Mesendoderm (in vitro differentiated cells): ENCODE measurements around the gene DAAM1.

Experiments
- DNase-seq: peaks from one replicate; pipeline ENCODE4 v3.0.0; 2013
- H2AK5ac ChIP-seq: 2 replicates; pipeline ENCODE4 v1.6.1; 2013; ENCODE audit warnings: low read length, inconsistent platforms
- H2BK120ac ChIP-seq: 2 replicates; pipeline ENCODE4 v1.6.1; 2013; ENCODE audit warnings: low read depth, mild to moderate bottlenecking, low read length, moderate library complexity, mixed read lengths
- H2BK15ac ChIP-seq: replicated peaks from 2 replicates; pipeline ENCODE4 v1.6.1; 2013; ENCODE audit warnings: low read depth, mild to moderate bottlenecking, moderate library complexity
- H2BK5ac ChIP-seq: 2 replicates; pipeline ENCODE4 v1.6.1; 2013; ENCODE audit warnings: low read length, inconsistent platforms
- H3K18ac ChIP-seq: 2 replicates; pipeline ENCODE4 v1.6.1; 2013; ENCODE audit warnings: mild to moderate bottlenecking, low read length, mixed read lengths
- H3K23ac ChIP-seq: one replicate; pipeline ENCODE4 v1.6.1; 2013; ENCODE audit warnings: low read length
- H3K27ac ChIP-seq: 2 replicates; pipeline ENCODE4 v1.5.1; 2013; ENCODE audit warnings: low read depth, mild to moderate bottlenecking, inconsistent platforms, low read length, moderate library complexity
- H3K27me3 ChIP-seq: 2 replicates; pipeline ENCODE4 v1.6.1; 2013; ENCODE audit warnings: low read length, control low read depth, mild to moderate bottlenecking, inconsistent platforms; ENCODE audit not compliant: insufficient read depth, poor library complexity
- H3K36me3 ChIP-seq: 2 replicates; pipeline ENCODE4 v1.6.1; 2013; ENCODE audit warnings: low read length, inconsistent platforms; ENCODE audit not compliant: control insufficient read depth, insufficient read depth
- H3K4ac ChIP-seq: one replicate; pipeline ENCODE4 v1.6.1; 2013; ENCODE audit warnings: low read depth, mild to moderate bottlenecking, low read length, moderate library complexity
- H3K4me1 ChIP-seq: 2 replicates; pipeline ENCODE4 v1.6.1; 2013; ENCODE audit warnings: low read depth, low read length, inconsistent platforms; ENCODE audit not compliant: control insufficient read depth
- H3K4me2 ChIP-seq: 2 replicates; pipeline ENCODE4 v1.6.1; 2013; ENCODE audit warnings: low read length
- H3K4me3 ChIP-seq: 2 replicates; pipeline ENCODE4 v1.5.1; 2013; ENCODE audit warnings: mild to moderate bottlenecking, low read length
- H3K56ac ChIP-seq: one replicate; pipeline ENCODE4 v1.6.1; 2013; ENCODE audit warnings: low read length
- H3K79me1 ChIP-seq: 2 replicates; pipeline ENCODE4 v1.6.1; 2013; ENCODE audit warnings: low read length, inconsistent platforms
- H3K79me2 ChIP-seq: 2 replicates; pipeline ENCODE4 v1.6.1; 2013; ENCODE audit warnings: mild to moderate bottlenecking, low read length; ENCODE audit not compliant: control insufficient read depth, insufficient read depth
- H3K9ac ChIP-seq: 2 replicates; pipeline ENCODE4 v1.6.1; 2013; ENCODE audit warnings: low read length, inconsistent platforms
- H4K5ac ChIP-seq: one replicate; pipeline ENCODE4 v1.6.1; 2013; ENCODE audit warnings: low read length
- H4K8ac ChIP-seq: one replicate; pipeline ENCODE4 v1.6.1; 2013; ENCODE audit warnings: low read depth, mild to moderate bottlenecking, control low read depth, low read length, moderate library complexity
- WGBS: extraction: QIAGEN DNeasy Blood & Tissue Kit; methylation state at CpG from one replicate; pipeline ENCODE4 v1.1.7; 2013; ENCODE audit warnings: low lambda C conversion rate, missing lambda C conversion rate; ENCODE audit not compliant: insufficient coverage; ENCODE audit errors: extremely low coverage; 5-methylcytosine and 5-hydroxymethylcytosine counted together

DAAM1 gene

DNA sequence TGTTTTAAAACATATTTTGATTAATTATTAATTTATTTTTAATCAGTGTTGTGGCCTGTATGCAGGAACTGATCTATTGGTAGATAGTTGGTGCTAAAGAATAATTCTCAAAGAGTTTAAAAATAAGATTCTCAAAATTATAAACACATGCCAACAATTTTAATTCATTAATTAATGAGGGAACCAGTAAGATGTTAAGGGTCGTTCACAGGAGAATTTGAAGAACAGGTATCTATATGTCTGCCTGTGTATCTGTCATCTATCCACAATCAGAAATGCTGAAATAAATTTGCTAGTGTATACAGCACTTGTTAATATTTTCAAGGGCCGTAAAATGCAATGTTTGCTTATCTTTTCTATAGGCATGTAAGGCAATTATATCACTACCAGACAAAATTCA, 18.4 kb downstream of the DAAM1 start:
- Histone ChIP-seq H4K5ac (no peak overlapping the region), H3K4ac (no peak overlapping the region), H2BK5ac (no peak overlapping the region), H3K23ac (no peak overlapping the region), H3K4me3 (no peak overlapping the region), H3K56ac (no peak overlapping the region), H3K36me3 (no peaks in the 10 kb centered on the region), H3K27me3 (no peaks in the 10 kb centered on the region), H2AK5ac (no peak overlapping the region), H4K8ac (no peak overlapping the region), H3K27ac (no peak overlapping the region), H3K4me2 (no peak overlapping the region), H3K9ac (no peak overlapping the region), H3K79me2 (no peaks in the 10 kb centered on the region), H3K18ac (no peak overlapping the region), H3K79me1 (peaks cover 6% of the 10 kb centered on the region), H2BK15ac (no peak overlapping the region), H3K4me1 (no peaks in the 10 kb centered on the region), H2BK120ac (no peak overlapping the region)
- no CpG with 5 or more reads among the region's 2 CpGs for WGBS
- no peak for DNase-seq

GRCh38 chr14:59207506-59207933, 19.1 kb downstream of the DAAM1 start:
- Histone ChIP-seq H2BK5ac (no peak overlapping the region), H3K9ac (no peak overlapping the region), H2AK5ac (no peak overlapping the region), H3K27ac (no peak overlapping the region), H3K56ac (no peak overlapping the region), H3K23ac (no peak overlapping the region), H3K18ac (no peak overlapping the region), H3K4ac (no peak overlapping the region), H3K36me3 (no peaks in the 10 kb centered on the region), H3K4me3 (no peak overlapping the region), H3K27me3 (no peaks in the 10 kb centered on the region), H3K79me2 (no peaks in the 10 kb centered on the region), H3K79me1 (peaks cover 8% of the 10 kb centered on the region), H2BK120ac (no peak overlapping the region), H3K4me2 (no peak overlapping the region), H4K5ac (no peak overlapping the region), H2BK15ac (no peak overlapping the region), H3K4me1 (peaks cover 3% of the 10 kb centered on the region), H4K8ac (no peak overlapping the region)
- DNase-seq: no peak
- no CpG with 5 or more reads among the region's 5 CpGs for whole genome bisulfite sequencing

GRCh38 chr14:59208224-59208814, 19.9 kb downstream of the DAAM1 start:
- H3K79me1 ChIP-seq: peaks cover 8% of the 10 kb centered on the region
- DNase-seq: peak; percentile 67
- H3K23ac ChIP-seq: no peak overlapping the region
- no peak overlapping the region for H3K27ac ChIP-seq
- WGBS: no CpG with 5 or more reads among the region's 6 CpGs
- H2AK5ac ChIP-seq: no peak overlapping the region
- no peak overlapping the region for H4K8ac ChIP-seq
- H2BK120ac ChIP-seq: no peak overlapping the region
- no peak overlapping the region for H3K4me2 ChIP-seq
- H3K18ac ChIP-seq: no peak overlapping the region
- H2BK5ac ChIP-seq: no peak overlapping the region
- H3K56ac ChIP-seq: no peak overlapping the region
- H4K5ac ChIP-seq: no peak overlapping the region
- no peak overlapping the region for H3K4ac ChIP-seq
- no peak overlapping the region for H3K9ac ChIP-seq
- peaks cover 3% of the 10 kb centered on the region for H3K4me1 ChIP-seq
- no peaks in the 10 kb centered on the region for H3K79me2 ChIP-seq
- no peaks in the 10 kb centered on the region for H3K27me3 ChIP-seq
- no peak overlapping the region for H3K4me3 ChIP-seq
- H2BK15ac ChIP-seq: no peak overlapping the region
- H3K36me3 ChIP-seq: no peaks in the 10 kb centered on the region

- H3K4me2 ChIP-seq: no peak overlapping the region
- H3K9ac ChIP-seq: no peak overlapping the region
- no peak overlapping the region for H3K23ac ChIP-seq
- no peak overlapping the region for H3K56ac ChIP-seq
- peaks cover 3% of the 10 kb centered on the region for H3K4me1 ChIP-seq
- H3K4ac ChIP-seq: no peak overlapping the region
- no peak overlapping the region for H3K27ac ChIP-seq
- H3K18ac ChIP-seq: no peak overlapping the region
- H3K79me2 ChIP-seq: no peaks in the 10 kb centered on the region
- WGBS: no CpG with 5 or more reads among the region's 1 CpG
- H2BK120ac ChIP-seq: no peak overlapping the region
- H2BK5ac ChIP-seq: no peak overlapping the region
- H3K36me3 ChIP-seq: no peaks in the 10 kb centered on the region
- no peak overlapping the region for H2AK5ac ChIP-seq
- no peak overlapping the region for H4K5ac ChIP-seq
- H2BK15ac ChIP-seq: no peak overlapping the region
- H3K79me1 ChIP-seq: peaks cover 9% of the 10 kb centered on the region
- H3K27me3 ChIP-seq: no peaks in the 10 kb centered on the region
- no peak overlapping the region for H4K8ac ChIP-seq
- no peak overlapping the region for H3K4me3 ChIP-seq
- no peak for DNase-seq
Measured at GRCh38 chr14:59208954-59209353, 20.5 kb downstream of the DAAM1 start.

GRCh38 chr14:59210621-59211020, 22.2 kb downstream of the DAAM1 start:
- H3K23ac ChIP-seq: no peak overlapping the region
- no peak overlapping the region for H4K8ac ChIP-seq
- H3K4ac ChIP-seq: no peak overlapping the region
- no peak overlapping the region for H2BK120ac ChIP-seq
- no peaks in the 10 kb centered on the region for H3K36me3 ChIP-seq
- H3K4me3 ChIP-seq: no peak overlapping the region
- H3K9ac ChIP-seq: no peak overlapping the region
- H4K5ac ChIP-seq: no peak overlapping the region
- no peak overlapping the region for H3K4me2 ChIP-seq
- no peak overlapping the region for H3K18ac ChIP-seq
- no peaks in the 10 kb centered on the region for H3K27me3 ChIP-seq
- H2BK5ac ChIP-seq: no peak overlapping the region
- H2BK15ac ChIP-seq: no peak overlapping the region
- H2AK5ac ChIP-seq: no peak overlapping the region
- H3K4me1 ChIP-seq: peaks cover 3% of the 10 kb centered on the region
- H3K79me1 ChIP-seq: peaks cover 8% of the 10 kb centered on the region
- no peak overlapping the region for H3K27ac ChIP-seq
- no peak for DNase-seq
- peaks cover 2% of the 10 kb centered on the region for H3K79me2 ChIP-seq
- no peak overlapping the region for H3K56ac ChIP-seq
